Gastrocnemius medialis (tissue), 4 donors: ENCODE data around the gene PPEF1. TPM values are rescaled to one million over a fixed set of nuclear protein-coding genes. Genes with fewer than 3 reads are reported as not detected.
"Not testable (repeated sequence)": the region's sequence is repeated elsewhere in the genome, so short reads cannot be mapped to it uniquely, and the experiment has no call there.

Experiments
- ATAC-seq, 2 donors: fragments of 150-250 bp; one replicate each; pipeline ENCODE4 v1.9.1; 2016
- DNase-seq, 2 donors: peaks; one replicate each; pipeline ENCODE4 v3.0.0-alpha.2; 2019
- H3K27ac ChIP-seq, 4 donors: fragments of 200-600 bp; sonication (generic); 1 replicate in 1 of 4; 2 replicates in 3 of 4; pipeline ENCODE4 v1.5.1; 2016 to 2018; ENCODE audit warnings: mild to moderate bottlenecking in 2 of 4, moderate library complexity in 1 of 4
- H3K27me3 ChIP-seq, 3 donors: fragments of 200-600 bp; sonication (generic) in 2 of 3; 1 replicate in 1 of 3; 2 replicates in 2 of 3; pipeline versions ENCODE4 v1.5.1 to v1.6.0; 2016 to 2019; ENCODE audit warnings: mild to moderate bottlenecking in 1 of 3, moderate library complexity in 1 of 3
- H3K36me3 ChIP-seq, 2 donors: fragments of 200-600 bp; sonication (generic) in 1 of 2; one replicate each; pipeline ENCODE4 v1.5.1; 2017 to 2018
- H3K4me1 ChIP-seq, 2 donors: fragments of 200-600 bp; sonication (generic) in 1 of 2; one replicate each; pipeline ENCODE4 v1.5.1; 2016 to 2017; ENCODE audit warnings: mild to moderate bottlenecking in 2 of 2
- H3K4me3 ChIP-seq, 4 donors: fragments of 200-600 bp; sonication (generic) in 3 of 4; 1 replicate in 1 of 4; 2 replicates in 3 of 4; pipeline ENCODE4 v1.5.1; 2016 to 2019; ENCODE audit warnings: mild to moderate bottlenecking in 2 of 4
- H3K9me3 ChIP-seq, 3 donors: fragments of 200-600 bp; sonication (generic) in 2 of 3; 1 replicate in 1 of 3; 2 replicates in 2 of 3; pipeline ENCODE4 v1.5.1; 2016 to 2019
- POLR2A ChIP-seq, 2 donors: fragments of 450-650 bp; IDR thresholded peaks; one replicate each; pipeline ENCODE4 v1.6.1; 2017; ENCODE audit warnings: antibody characterized with exemption in 2 of 2, mild to moderate bottlenecking in 2 of 2, moderate library complexity in 2 of 2
- in situ Hi-C, 4 donors: fragments of 200-750 bp; cut with MboI; loops; one replicate each; pipeline versions ENCODE4 v1.15.0 to v1.8.0; 2017; ENCODE audit warnings: low sequenced_read_pairs in 4 of 4
- intact Hi-C: fragments of 100-400 bp; cut with DNase I; formaldehyde crosslinking; loops from one replicate; pipeline ENCODE4 v1.15.1; 2023; ENCODE audit warnings: low total_unique reads
- total RNA-seq, 4 donors: library from RNA; depleted of rRNA; stranded (reverse); fragments of >200 nt; gene quantifications; one replicate each; pipeline versions ENCODE4 v1.1.0 to v1.2.3, GENCODE V29; 2016
- TF ChIP-seq, protein P1 (sequence below), 5 experiments: fragments of 450-650 bp in 3 of 5; fragments of 200-600 bp in 2 of 5; sonication (generic) in 2 of 5; IDR thresholded peaks in 4 of 5; conservative IDR thresholded peaks in 1 of 5; 1 replicate in 4 of 5; 2 replicates in 1 of 5; pipeline ENCODE4 v1.5.1; 2016 to 2019; ENCODE audit warnings: antibody characterized with exemption in 5 of 5, mild to moderate bottlenecking in 3 of 5, moderate library complexity in 3 of 5

PPEF1 gene
- total RNA-seq, 4 donors from 2014 or later, result 1.8 TPM; not detected in 3

DNA sequence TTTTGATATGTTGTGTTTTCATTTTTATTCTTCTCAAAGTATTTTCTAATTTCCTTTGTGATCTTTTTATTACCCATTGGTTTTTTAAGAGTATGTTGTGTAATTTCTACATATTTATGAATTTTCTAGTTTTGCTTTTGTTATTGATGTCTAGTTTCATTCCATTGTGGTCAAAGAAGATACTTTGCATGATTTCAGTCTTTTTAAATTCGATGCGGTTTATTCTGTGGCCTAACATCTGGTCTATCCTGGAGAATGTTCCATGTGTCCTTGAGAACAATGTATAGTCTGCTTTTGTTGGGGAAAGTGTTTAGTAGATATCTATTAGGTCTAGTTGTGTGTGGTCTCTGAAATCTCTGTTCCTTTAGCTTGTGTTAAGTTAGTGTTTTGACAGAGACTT lies 46.2 kb downstream of the PPEF1 start:
- no peaks in the 10 kb centered on the region for H3K4me1 ChIP-seq
- in situ Hi-C loops (loop anchor here in 1 of 4 donors (25.0 kb wide), 1 partner anchor 109 kb away; no protein-coding TSS in a partner anchor), intact Hi-C loops (no loop called here)
- no peak overlapping the region for H3K27ac ChIP-seq
- ATAC-seq (no peak), DNase-seq (no peak)
- H3K4me3 ChIP-seq, result no peak overlapping the region
- no peaks in the 10 kb centered on the region for H3K27me3 ChIP-seq
- no peaks in the 10 kb centered on the region for H3K9me3 ChIP-seq
- no peaks in the 10 kb centered on the region for H3K36me3 ChIP-seq
- TF ChIP-seq POLR2A (IDR thresholded peaks at IDR 0.05), result no peak
- TF ChIP-seq, protein P1, sequence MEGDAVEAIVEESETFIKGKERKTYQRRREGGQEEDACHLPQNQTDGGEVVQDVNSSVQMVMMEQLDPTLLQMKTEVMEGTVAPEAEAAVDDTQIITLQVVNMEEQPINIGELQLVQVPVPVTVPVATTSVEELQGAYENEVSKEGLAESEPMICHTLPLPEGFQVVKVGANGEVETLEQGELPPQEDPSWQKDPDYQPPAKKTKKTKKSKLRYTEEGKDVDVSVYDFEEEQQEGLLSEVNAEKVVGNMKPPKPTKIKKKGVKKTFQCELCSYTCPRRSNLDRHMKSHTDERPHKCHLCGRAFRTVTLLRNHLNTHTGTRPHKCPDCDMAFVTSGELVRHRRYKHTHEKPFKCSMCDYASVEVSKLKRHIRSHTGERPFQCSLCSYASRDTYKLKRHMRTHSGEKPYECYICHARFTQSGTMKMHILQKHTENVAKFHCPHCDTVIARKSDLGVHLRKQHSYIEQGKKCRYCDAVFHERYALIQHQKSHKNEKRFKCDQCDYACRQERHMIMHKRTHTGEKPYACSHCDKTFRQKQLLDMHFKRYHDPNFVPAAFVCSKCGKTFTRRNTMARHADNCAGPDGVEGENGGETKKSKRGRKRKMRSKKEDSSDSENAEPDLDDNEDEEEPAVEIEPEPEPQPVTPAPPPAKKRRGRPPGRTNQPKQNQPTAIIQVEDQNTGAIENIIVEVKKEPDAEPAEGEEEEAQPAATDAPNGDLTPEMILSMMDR (IDR thresholded peaks at IDR 0.05 in 4 of 5, conservative IDR thresholded peaks at IDR 0.05 in 1 of 5), result no peak

DNA sequence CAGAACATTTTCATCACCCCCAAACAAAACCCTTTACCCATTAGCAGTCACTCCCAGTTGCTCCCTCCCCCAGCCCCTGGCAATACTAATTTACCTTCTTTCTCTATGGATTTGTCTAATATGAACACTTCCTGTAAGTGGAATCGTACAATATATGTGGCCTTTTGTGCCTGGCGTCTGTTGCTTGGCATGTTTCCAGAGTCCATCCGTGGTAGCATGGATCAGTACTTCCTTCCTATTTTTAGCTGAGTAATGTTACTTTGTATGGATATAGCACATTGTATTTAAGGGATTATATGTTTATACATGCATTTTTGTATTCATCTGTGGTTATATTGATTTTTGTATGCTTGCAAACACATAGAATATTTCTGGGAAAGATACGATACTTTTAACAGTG lies 48.2 kb downstream of the PPEF1 start:
- in situ Hi-C loops (loop anchor here in 1 of 4 donors (25.0 kb wide), 1 partner anchor 107 kb away; no protein-coding TSS in a partner anchor), intact Hi-C loops (no loop called here)
- Histone ChIP-seq H3K27me3 (no peaks in the 10 kb centered on the region), H3K9me3 (no peaks in the 10 kb centered on the region), H3K36me3 (no peaks in the 10 kb centered on the region), H3K4me3 (no peak overlapping the region), H3K27ac (no peak overlapping the region), H3K4me1 (no peaks in the 10 kb centered on the region)
- TF ChIP-seq POLR2A (IDR thresholded peaks at IDR 0.05), result no peak
- TF ChIP-seq, protein P1 (IDR thresholded peaks at IDR 0.05 in 4 of 5, conservative IDR thresholded peaks at IDR 0.05 in 1 of 5), result no peak
- DNase-seq (no peak), ATAC-seq (no peak)

DNA sequence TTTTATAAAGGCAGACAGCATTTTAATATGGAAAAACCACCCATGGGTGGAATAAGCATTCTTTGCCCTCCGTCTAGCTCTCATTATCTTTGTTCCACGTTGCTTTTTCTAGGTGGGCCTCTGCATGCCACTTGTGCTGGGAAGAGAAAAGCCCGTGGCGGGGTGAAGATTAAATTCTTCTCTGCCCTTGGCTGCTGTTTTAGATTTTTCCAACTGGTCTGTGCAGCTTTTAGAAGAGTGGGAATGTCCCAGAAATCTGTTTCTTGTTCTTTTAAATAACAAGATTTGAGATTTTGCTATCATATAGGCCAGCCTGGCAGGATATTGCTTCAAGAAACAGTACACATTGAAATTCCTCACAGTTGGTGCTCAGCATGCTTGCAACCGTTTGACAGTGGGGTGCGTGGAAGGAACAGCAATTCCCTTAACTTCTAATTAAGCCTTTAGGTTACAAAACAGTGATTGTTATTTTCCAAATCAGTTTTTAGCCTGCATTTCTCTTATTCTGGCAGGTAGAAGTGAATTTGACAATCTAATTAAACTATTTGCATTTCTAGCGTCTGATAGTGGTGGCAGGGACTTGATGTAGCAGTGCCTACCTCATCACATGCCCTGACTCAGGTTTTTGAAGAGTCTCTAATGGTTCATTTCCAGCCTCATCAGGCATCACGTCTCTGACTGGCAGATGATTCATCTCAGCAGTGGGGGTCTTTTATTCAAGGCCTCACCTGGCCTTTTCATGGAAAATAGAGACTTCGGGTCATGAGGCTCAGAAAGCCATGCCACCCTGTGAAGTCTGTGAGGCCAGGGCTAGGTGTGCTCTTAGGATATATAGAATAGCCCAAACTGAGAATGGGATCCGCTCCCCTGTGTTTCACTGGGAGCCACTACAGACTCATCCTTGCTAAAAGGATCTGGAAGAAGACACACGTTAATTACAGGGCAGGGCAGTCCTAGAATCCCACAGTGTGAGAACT lies 50.8 kb downstream of the PPEF1 start:
- ATAC-seq, result no peak
- DNase-seq, result no peak
- Histone ChIP-seq H3K27me3 (no peaks in the 10 kb centered on the region), H3K4me3 (no peak overlapping the region), H3K36me3 (no peaks in the 10 kb centered on the region), H3K4me1 (no peaks in the 10 kb centered on the region), H3K9me3 (no peaks in the 10 kb centered on the region), H3K27ac (no peak overlapping the region)
- intact Hi-C loops (no loop called here), in situ Hi-C loops (loop anchor here in 1 of 4 donors (25.0 kb wide), 1 partner anchor 104 kb away; no protein-coding TSS in a partner anchor)
- TF ChIP-seq, protein P1 (IDR thresholded peaks at IDR 0.05 in 4 of 5, conservative IDR thresholded peaks at IDR 0.05 in 1 of 5), result no peak
- no peak for TF ChIP-seq POLR2A (IDR thresholded peaks at IDR 0.05)

DNA sequence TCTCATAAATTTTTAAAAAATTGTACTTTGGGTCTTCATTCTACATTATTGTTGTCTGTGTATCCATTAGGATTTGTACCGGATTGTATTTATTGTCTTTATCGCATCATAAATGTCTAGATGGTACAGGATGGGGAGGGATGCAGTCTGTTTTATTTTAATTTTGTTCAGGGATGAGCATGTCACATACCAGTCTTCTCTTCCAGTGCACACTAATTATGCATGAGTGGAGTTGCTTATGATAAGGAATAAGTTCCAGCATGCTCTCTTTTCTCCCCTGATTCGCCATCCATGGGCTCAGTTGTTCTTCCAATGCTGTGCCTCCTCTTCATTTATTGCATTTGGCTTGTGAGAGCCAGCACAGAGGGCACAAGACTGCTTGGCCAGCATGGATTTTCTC lies 54.3 kb downstream of the PPEF1 start:
- Histone ChIP-seq H3K27me3 (no peaks in the 10 kb centered on the region), H3K36me3 (no peaks in the 10 kb centered on the region), H3K9me3 (no peaks in the 10 kb centered on the region), H3K4me1 (no peaks in the 10 kb centered on the region), H3K27ac (no peak overlapping the region), H3K4me3 (no peak overlapping the region)
- TF ChIP-seq POLR2A (IDR thresholded peaks at IDR 0.05), result no peak
- TF ChIP-seq, protein P1 (IDR thresholded peaks at IDR 0.05 in 4 of 5, conservative IDR thresholded peaks at IDR 0.05 in 1 of 5), result no peak
- intact Hi-C loops (no loop called here), in situ Hi-C loops (loop anchor here in 1 of 4 donors (25.0 kb wide), 1 partner anchor 101 kb away; no protein-coding TSS in a partner anchor)
- no peak for ATAC-seq
- no peak for DNase-seq

DNA sequence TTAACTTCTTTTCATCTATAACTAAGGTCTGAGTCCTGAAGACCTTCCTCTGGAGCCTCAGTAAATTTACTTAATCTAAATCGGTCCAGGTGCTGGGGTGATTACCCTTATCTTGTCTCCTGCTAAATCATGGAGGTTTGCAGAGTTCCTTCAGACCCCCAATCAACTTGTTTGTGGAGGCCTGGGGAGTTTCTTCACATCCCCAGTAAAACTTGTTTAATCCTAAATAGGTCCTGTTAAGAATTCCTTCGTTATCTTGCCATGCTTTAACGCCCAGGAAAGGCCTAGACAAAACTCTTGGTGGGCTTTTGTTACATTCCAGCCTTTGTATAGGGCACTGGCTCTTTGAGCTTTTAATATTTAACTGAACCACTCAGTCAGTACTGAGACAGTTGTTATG lies 55.7 kb downstream of the PPEF1 start:
- DNase-seq, H3K36me3 ChIP-seq, H3K27me3 ChIP-seq, H3K9me3 ChIP-seq, ATAC-seq, H3K4me3 ChIP-seq, intact Hi-C loops, H3K27ac ChIP-seq, H3K4me1 ChIP-seq: not testable (repeated sequence)
- in situ Hi-C loops, result loop anchor here in 1 of 4 donors (25.0 kb wide), 1 partner anchor 99 kb away; no protein-coding TSS in a partner anchor
